IgD-negative memory B cell (primary cell): ENCODE data around the gene FGF21. TPM values are rescaled to one million over a fixed set of nuclear protein-coding genes. Genes with fewer than 3 reads are reported as not detected.
A peak's percentile ranks its signal among the peaks of the same experiment; 100 is the strongest.

Experiments used
- H3K27ac Mint-ChIP-seq, 3 donors: one replicate each; pipeline ENCODE4 v1.8.0; 2020 to 2022; ENCODE audit warnings: mild to moderate bottlenecking in 3 of 3, mixed read lengths in 3 of 3, moderate library complexity in 1 of 3
- H3K27me3 Mint-ChIP-seq: one replicate; pipeline ENCODE4 v1.8.0; 2021; ENCODE audit warnings: mixed read lengths
- H3K36me3 Mint-ChIP-seq: one replicate; pipeline ENCODE4 v1.8.0; 2020; ENCODE audit warnings: mild to moderate bottlenecking, mixed read lengths
- H3K4me1 Mint-ChIP-seq, 3 donors: one replicate each; pipeline ENCODE4 v1.8.0; 2020 to 2022; ENCODE audit warnings: mixed read lengths in 3 of 3, mild to moderate bottlenecking in 1 of 3
- H3K4me3 Mint-ChIP-seq, 4 donors: one replicate each; pipeline ENCODE4 v1.8.0; 2020 to 2022; ENCODE audit warnings: mild to moderate bottlenecking in 4 of 4, mixed read lengths in 4 of 4, moderate library complexity in 3 of 4
- H3K9me3 Mint-ChIP-seq, 3 donors: one replicate each; pipeline ENCODE4 v1.8.0; 2020 to 2021; ENCODE audit warnings: mixed read lengths in 3 of 3, mild to moderate bottlenecking in 1 of 3
- polyA plus RNA-seq: library from polyadenylated mRNA; unstranded; fragments of 300-500 nt; fragmentation: Illumina TruSeq; gene quantifications from one replicate; pipeline ENCODE4 v1.2.3, GENCODE V29; 2021

FGF21 gene
- polyA plus RNA-seq, 1 donor from 2014 or later = not detected

DNA sequence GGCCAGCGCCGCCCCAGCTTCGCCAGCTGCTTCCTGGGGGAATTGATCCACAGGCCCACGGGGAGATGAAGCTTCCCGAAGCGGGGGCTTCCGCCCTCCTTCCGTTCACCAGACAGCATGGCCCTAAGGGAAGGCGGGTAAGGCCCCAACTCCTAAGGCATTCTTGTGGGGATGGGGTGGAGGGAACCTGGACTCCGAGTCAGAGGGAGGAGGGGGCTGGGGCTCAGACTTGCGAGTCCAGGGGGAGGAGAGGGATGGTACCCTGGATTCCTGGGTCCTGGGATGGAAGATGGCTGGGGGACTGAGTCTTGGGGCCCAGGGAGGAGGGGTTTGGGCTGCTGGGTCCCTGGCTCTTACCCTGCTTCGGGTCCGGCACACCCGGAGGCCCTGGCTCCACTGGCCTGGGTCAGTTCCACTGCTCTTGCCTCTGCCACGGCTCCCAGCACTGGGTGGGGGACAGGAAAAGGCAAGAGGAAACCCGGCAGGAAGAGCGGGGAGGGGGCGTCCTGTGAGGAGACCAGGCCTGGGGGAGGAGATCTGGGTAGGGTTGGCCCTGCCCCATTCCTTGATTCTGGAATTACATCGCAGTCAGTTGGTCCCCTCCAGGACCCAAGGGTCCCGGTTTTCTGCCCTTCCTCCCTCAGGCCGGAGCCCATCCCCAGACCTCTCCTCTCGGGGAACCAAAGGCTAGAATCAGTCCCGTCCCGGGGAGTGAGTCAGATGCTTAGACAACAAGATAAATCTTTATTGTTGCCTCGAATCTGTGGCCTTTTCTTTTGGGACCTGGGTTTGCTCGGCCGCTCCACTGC is 15.0 kb upstream of the FGF21 start, which contains the start of gene RASIP1:
TSS of gene RASIP1 (minus strand) at position 447 of the 809 bp plus-strand sequence. CDS start at position 119, 328 bp downstream.
- peak within 1 kb of the TSS in 1 of 3 donors; percentile 65 for H3K27ac Mint-ChIP-seq
- H3K4me1 Mint-ChIP-seq = peaks cover 0 to 15% (median 5%) of the 10 kb centered on the region in 3 donors
- H3K9me3 Mint-ChIP-seq = peaks cover 0 to 4% (median 0%) of the 10 kb centered on the region in 3 donors
- peak within 1 kb of the TSS in 1 of 4 donors; percentile 75 for H3K4me3 Mint-ChIP-seq
- peaks cover 10% of the 10 kb centered on the region for H3K27me3 Mint-ChIP-seq
- H3K36me3 Mint-ChIP-seq = no peaks in the 10 kb centered on the region

DNA sequence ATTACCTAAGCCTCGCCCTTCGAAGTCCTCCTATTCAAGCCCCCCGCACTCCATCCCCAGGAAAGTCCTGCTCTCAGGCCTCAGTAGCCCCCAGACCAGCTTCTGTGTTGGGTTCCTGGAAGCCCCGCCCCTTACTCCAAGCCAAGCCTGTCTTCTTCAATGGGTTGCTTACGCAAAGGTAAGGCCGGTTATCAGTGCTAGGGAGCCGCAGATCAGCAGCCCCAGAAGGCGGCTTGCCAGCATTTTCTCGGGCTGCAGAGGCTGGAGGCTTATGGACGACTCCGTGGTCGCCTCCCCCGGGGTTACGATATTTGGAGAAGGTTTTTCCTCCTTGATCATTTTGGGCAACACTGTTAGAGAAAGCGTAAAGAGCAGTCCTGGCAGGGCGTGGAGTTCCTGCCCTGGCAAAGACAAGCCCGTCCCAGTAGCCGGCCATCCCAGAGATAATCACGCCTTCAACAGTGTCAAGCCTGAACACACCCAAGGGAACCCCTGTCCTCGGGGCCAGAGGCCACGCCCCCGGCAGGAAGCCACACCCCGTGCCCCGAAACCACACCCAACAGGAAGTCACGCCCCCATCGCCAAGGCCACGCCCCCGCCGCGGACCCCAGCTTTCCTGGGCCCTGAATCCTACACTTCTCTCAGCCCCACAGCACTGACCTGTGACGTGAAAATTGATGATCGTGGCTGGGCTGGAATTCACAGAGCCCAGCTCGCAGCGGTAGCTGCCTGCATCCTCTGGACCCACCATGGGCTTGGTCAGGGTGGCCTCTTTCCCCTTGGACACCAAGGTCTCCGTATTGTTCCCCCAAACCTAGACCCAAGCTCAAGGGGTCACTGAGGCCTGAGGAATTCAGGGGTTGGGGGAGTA is 14.0 kb upstream of the FGF21 start:
- Mint-ChIP-seq H3K4me3 (peak overlapping the region in 1 of 4 donors; percentile 63), H3K4me1 (peaks cover 0 to 15% (median 5%) of the 10 kb centered on the region in 3 donors), H3K27me3 (peaks cover 18% of the 10 kb centered on the region), H3K27ac (peak overlapping the region in 1 of 3 donors; percentile 65), H3K9me3 (peaks cover 0 to 4% (median 2%) of the 10 kb centered on the region in 3 donors), H3K36me3 (no peaks in the 10 kb centered on the region)

- H3K4me3 Mint-ChIP-seq = no peak overlapping the region
- H3K4me1 Mint-ChIP-seq = peaks cover 0 to 15% (median 5%) of the 10 kb centered on the region in 3 donors
- H3K9me3 Mint-ChIP-seq = peaks cover 0 to 4% (median 2%) of the 10 kb centered on the region in 3 donors
- H3K27me3 Mint-ChIP-seq = peaks cover 23% of the 10 kb centered on the region
- no peak overlapping the region for H3K27ac Mint-ChIP-seq
- H3K36me3 Mint-ChIP-seq = no peaks in the 10 kb centered on the region
Measured at GRCh38 chr19:48742096-48742495, 13.2 kb upstream of the FGF21 start.

- Mint-ChIP-seq H3K27ac (peak overlapping the region in 2 of 3 donors; percentile 47 to 61), H3K4me3 (no peak overlapping the region), H3K4me1 (peaks cover 0 to 10% (median 5%) of the 10 kb centered on the region in 3 donors), H3K9me3 (peaks cover 0 to 4% (median 2%) of the 10 kb centered on the region in 3 donors), H3K27me3 (peaks cover 25% of the 10 kb centered on the region), H3K36me3 (no peaks in the 10 kb centered on the region)
Measured at GRCh38 chr19:48745208-48745995, 9.9 kb upstream of the FGF21 start.

DNA sequence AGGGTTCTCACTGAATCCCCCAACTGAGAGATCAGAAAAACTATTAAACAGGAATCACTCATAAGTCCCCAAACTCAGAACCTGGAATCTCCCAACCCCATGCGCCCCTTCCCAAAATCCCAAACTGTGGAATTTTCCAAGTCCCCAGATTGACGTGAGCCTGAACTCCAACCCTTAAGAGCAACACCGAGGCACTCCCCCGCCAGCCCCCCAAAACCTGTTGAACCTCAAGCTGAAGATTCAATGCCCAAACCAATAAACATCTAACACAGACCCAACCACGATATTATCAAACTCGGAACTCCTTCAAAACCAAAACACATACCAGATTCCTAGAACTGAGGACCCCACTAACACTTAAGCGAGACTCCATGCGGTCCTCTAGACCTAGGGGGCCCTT is 9.2 kb upstream of the FGF21 start:
- Mint-ChIP-seq H3K4me1 (peaks cover 0 to 7% (median 4%) of the 10 kb centered on the region in 3 donors), H3K4me3 (peak overlapping the region in 1 of 4 donors; percentile 40), H3K9me3 (peaks cover 0 to 2% (median 2%) of the 10 kb centered on the region in 3 donors), H3K27ac (no peak overlapping the region), H3K36me3 (no peaks in the 10 kb centered on the region), H3K27me3 (peaks cover 22% of the 10 kb centered on the region)

GRCh38 chr19:48746738-48747575 is 8.4 kb upstream of the FGF21 start, which contains the start of gene IZUMO1:
Gene IZUMO1, minus strand, starts transcription at chr19:48746909. Its CDS starts 1,050 bp downstream, at chr19:48745859.
- Mint-ChIP-seq H3K27ac (peak within 1 kb of the TSS in 1 of 3 donors; percentile 47), H3K4me1 (peaks cover 0 to 2% (median under 1%) of the 10 kb centered on the region in 3 donors), H3K9me3 (peaks cover 0 to 2% (median 0%) of the 10 kb centered on the region in 3 donors), H3K4me3 (peak within 1 kb of the TSS in 2 of 4 donors; percentile 43 to 76), H3K36me3 (no peaks in the 10 kb centered on the region), H3K27me3 (peaks cover 22% of the 10 kb centered on the region)

GRCh38 chr19:48749571-48750198 is 5.6 kb upstream of the FGF21 start:
- peaks cover 41% of the 10 kb centered on the region for H3K27me3 Mint-ChIP-seq
- no peak overlapping the region for H3K27ac Mint-ChIP-seq
- H3K36me3 Mint-ChIP-seq = no peaks in the 10 kb centered on the region
- peaks cover 0 to 2% (median 0%) of the 10 kb centered on the region in 3 donors for H3K9me3 Mint-ChIP-seq
- H3K4me1 Mint-ChIP-seq = peaks cover 3 to 8% (median 5%) of the 10 kb centered on the region in 3 donors
- H3K4me3 Mint-ChIP-seq = no peak overlapping the region

- H3K36me3 Mint-ChIP-seq = no peaks in the 10 kb centered on the region
- H3K27me3 Mint-ChIP-seq = peaks cover 45% of the 10 kb centered on the region
- peaks cover 0 to 2% (median 0%) of the 10 kb centered on the region in 3 donors for H3K9me3 Mint-ChIP-seq
- H3K27ac Mint-ChIP-seq = peak overlapping the region in 1 of 3 donors; percentile 71
- peak overlapping the region in 1 of 4 donors; percentile 45 for H3K4me3 Mint-ChIP-seq
- peaks cover 3 to 8% (median 5%) of the 10 kb centered on the region in 3 donors for H3K4me1 Mint-ChIP-seq
Measured at GRCh38 chr19:48750351-48750750, 5.0 kb upstream of the FGF21 start.

GRCh38 chr19:48750771-48751504 is 4.4 kb upstream of the FGF21 start:
- Mint-ChIP-seq H3K4me3 (peak overlapping the region in 3 of 4 donors; percentile 25 to 62 (median 45)), H3K36me3 (no peaks in the 10 kb centered on the region), H3K27ac (peak overlapping the region in 1 of 3 donors; percentile 71), H3K27me3 (peaks cover 46% of the 10 kb centered on the region), H3K4me1 (peaks cover 3 to 8% (median 5%) of the 10 kb centered on the region in 3 donors), H3K9me3 (peaks cover 0 to 2% (median 0%) of the 10 kb centered on the region in 3 donors)

GRCh38 chr19:48751845-48752495 is 3.4 kb upstream of the FGF21 start:
- Mint-ChIP-seq H3K36me3 (no peaks in the 10 kb centered on the region), H3K4me3 (peak overlapping the region in 3 of 4 donors; percentile 19 to 75 (median 45)), H3K27me3 (peaks cover 37% of the 10 kb centered on the region), H3K27ac (no peak overlapping the region), H3K4me1 (peaks cover 3 to 8% (median 5%) of the 10 kb centered on the region in 3 donors), H3K9me3 (no peaks in the 10 kb centered on the region)

GRCh38 chr19:48752496-48753365 is 2.6 kb upstream of the FGF21 start, which contains the start of gene FUT1:
Gene FUT1, minus strand, starts transcription at chr19:48752641. Its CDS starts 1,360 bp downstream, at chr19:48751281.
- H3K27ac Mint-ChIP-seq = no peak within 1 kb of the TSS
- peaks cover 33% of the 10 kb centered on the region for H3K27me3 Mint-ChIP-seq
- peaks cover 3 to 6% (median 5%) of the 10 kb centered on the region in 3 donors for H3K4me1 Mint-ChIP-seq
- H3K4me3 Mint-ChIP-seq = peak within 1 kb of the TSS in 3 of 4 donors; percentile 45 to 81 (median 75)
- no peaks in the 10 kb centered on the region for H3K9me3 Mint-ChIP-seq
- H3K36me3 Mint-ChIP-seq = no peaks in the 10 kb centered on the region
